HG02642 (cell line): ENCODE data around the gene LIPM.
"Not testable (repeated sequence)": the region's sequence is repeated elsewhere in the genome, so short reads cannot be mapped to it uniquely, and the experiment has no call there.

Experiments used
- ATAC-seq: cut with Tn5 transposase; IDR thresholded peaks from one replicate; pipeline ENCODE4 v1.9.1; 2021; ENCODE audit warnings: mild to moderate bottlenecking; ENCODE audit not compliant: unreplicated experiment, poor library complexity

LIPM gene

DNA sequence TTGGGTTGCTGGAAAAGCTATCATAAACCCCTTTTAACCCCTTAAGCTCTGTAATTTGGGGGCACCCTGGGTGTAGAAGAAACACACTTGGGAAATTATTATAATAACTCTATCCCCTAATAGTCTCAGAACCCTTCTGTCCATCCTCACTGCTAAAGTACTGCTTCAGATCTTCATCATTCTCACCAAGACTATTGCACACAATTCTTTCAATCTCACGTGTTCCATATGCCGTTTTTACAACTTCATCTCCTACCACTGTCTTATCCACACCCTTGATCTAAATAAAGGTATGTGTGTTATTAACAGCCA lies 33.3 kb downstream of the LIPM start:
- ATAC-seq: peak; percentile 18

DNA sequence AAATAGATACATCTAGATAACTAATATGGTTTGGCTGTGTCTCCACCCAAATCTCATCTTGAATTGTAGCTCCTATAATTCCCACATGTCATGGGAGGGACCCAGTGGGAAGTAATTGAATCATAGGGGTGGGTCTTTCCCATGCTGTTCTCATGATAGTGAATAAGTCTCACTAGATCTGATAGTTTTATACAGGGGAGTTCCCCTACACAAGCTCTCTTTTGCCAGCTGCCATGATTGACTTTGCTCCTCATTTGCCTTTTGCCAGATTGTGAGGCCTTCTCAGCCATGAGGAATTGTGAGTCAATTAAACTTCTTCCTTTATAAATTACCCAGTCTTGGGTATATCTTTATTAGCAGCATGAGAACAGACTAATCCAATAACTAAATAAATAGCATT lies 35.1 kb downstream of the LIPM start:
- ATAC-seq: not testable (repeated sequence)

DNA sequence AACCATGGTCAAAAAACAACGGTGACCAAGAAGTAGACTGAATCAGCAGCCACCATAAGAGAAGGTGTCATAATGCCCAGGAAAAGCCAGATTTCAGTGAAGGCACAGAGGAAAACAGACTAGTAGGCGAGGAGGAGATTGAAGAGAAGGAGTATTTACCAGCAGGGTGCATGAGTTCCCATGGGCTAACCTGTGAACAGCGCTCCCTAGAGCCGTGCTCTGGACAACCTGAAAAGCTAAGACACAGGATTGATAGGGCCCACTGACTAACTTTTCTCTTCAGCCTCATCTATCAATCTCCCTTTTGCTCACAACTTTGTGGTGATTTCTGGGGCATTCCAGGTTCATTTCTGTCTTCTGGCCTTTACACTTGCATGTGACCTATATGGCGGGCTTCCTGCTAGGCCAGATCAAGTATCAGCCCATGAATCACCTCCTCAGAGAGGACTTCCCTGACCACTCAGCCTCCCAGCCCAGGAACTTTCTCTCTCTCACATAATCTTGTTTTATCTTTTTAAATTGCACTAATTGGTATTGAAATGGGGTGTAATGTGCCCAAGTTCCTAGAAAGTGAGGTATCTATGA lies 36.3 kb downstream of the LIPM start:
- no peak for ATAC-seq

DNA sequence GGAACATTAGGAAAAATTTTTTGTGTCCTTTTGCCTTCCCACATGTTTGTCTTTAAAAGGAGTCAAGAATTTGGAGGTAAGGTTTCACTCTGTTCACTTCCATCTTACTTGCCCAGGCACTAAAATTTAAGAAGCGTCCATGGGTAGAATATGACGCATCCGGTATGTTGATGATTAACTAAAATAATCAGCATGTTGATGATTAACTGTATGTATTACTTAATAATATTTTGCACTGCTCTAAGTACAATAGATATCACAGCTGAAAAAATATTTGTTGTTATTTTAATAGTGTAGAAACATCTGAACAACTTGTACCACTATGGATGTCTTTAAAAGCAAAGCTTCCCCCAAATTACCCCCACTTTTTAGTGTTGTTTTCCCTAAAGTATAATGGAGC lies 37.6 kb downstream of the LIPM start:
- no peak for ATAC-seq

DNA sequence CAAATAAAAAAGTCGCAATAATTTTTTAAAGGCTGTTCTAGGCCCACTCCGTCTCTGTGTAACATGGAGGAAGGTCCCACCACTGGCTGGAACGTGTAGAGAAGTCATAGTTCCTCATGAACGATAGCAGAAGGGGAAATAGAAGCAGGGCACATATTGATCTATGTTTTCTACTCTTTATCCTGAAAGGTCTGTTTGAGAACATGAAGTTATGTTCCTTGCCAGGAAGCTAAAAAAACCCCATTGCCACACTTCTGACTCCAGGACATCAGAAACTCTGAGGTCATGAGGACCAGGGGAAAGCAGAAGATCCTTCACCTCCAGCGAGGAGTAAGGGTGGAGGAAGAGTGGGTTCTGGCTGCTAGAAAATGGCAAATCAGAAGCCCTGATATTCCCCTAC lies 38.4 kb downstream of the LIPM start:
- no peak for ATAC-seq

DNA sequence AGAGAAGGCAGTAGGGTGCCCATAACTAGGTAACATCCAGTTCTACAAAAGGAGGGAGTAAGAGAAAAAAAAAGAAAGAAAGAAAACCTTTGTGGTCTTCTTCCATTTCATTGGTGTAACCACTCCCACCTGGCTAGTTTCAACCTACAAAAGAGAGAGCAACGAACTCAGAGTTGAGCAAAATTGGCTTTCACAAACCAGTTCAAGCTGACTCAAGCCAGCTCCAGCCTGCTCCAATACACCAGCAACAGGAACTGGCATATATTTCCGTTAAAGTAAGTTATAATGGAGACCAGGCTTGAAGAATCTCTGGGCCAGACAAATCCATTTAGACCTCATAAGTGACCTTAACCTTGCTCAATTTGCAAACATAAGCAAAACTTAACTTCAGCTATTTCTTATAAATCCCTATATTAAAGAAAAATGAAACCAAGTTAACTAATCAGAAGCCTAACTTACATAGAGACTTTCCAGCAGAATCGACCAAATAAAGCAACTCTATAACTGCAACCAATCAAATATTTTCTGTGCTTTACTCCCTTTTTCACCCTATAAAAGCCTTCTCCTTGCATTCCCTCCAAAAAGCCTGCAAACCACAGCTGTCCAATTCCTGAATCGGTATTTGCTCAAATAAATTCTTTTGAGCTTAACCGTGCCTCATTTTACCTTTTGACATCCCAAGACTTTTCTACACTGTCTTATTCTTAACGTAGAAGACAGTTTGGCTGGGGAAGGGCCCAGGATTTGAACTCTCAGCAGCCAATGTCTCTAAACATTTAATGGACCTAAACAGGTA lies 39.0 kb downstream of the LIPM start:
- ATAC-seq: no peak

DNA sequence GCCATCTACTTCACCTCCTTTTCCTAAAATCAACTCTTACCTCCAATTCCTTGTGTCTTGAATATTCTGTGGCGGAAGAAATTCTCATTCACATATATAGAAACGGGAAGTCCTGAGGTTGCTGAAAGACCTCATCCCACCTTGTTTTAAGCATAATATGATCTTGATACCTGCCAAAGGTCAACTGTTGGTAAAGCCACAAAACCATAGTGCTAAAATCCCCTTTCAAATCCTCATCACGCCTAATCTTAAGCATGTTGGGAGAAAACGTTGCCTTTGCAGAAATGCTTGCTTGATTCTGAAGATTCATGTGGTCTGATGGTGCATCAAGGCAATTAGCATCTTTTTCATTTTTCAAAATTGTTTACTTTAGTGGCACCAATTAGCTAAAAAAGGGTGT lies 40.6 kb downstream of the LIPM start:
- ATAC-seq: no peak

DNA sequence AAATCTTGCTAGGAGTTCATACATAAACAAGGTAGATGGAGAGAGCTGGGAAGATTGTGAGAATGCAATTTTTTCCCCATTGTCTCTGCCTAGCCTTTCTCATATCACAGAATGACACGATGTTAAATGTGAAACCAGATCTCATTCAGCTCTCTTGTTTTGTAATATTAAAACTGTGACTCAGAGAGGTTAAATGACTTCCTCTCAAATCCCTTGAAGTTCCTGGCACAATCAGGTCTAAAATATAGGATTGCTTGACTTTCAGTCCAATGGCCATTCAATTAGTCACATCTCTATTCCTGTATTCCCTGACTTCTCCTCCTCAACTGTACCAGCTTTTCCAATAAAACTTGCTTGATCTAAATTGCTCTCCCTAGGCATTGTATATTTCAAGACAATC lies 46.0 kb downstream of the LIPM start:
- ATAC-seq: no peak

DNA sequence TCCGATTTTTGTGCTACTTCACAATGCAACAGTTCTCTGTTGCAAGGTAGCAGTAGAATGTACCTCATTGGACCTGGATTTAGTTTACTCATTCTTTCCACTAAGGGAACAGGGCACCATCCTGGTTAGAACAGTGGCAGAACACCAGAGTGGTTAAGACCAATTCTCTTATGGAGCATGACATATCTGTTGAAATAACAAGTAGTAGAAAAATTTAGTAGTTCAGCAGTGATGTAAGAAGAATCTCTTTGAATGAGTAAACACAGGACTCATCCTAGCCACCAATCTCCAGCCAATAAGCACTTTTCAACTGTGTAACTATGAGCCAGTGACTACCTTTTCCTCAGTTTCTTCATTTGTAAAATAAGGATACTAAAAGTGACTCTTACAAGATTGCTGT lies 46.7 kb downstream of the LIPM start:
- no peak for ATAC-seq

DNA sequence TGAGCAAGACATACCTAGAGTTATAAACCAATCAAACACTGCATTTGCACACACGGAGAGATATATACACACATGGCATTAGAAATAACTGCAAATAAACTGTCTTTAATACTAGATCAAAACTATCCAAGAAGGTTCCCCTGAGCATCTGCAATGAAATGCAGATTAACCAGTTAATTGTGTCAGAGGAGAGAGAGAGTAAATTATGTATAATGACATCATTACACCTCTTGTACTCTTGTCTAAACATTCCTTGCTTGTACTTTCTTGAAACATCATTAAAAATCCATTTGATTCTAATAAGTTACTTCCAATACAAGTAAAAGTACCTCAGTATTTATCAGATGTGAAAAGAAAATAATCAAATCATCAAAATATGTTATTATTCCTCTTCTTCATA lies 48.2 kb downstream of the LIPM start:
- ATAC-seq: no peak

DNA sequence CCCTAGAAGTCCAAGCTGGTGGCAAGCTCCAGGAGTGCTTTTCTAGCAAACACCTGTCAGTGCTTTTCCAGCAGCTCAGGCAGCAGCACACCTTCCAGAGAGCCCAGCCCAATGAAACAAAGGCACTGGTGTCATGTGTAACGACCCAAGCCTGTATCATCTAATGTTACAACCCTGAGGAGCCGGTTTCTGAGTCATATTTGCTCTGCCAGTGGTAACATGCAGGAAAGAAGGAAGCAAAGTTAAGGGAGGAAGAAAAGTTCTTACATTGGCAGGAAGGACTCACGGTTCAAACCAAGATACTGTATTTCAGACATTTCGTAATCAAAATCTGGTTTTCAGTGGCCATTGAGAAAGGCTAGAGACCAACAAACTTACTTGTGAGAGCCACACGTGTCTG lies 49.2 kb downstream of the LIPM start, which contains the start of gene ANKRD22:
Gene ANKRD22 (minus strand): TSS at position 139 of the 400 bp plus-strand sequence. CDS start 237 bp downstream, outside the sequence.
- ATAC-seq: no peak

DNA sequence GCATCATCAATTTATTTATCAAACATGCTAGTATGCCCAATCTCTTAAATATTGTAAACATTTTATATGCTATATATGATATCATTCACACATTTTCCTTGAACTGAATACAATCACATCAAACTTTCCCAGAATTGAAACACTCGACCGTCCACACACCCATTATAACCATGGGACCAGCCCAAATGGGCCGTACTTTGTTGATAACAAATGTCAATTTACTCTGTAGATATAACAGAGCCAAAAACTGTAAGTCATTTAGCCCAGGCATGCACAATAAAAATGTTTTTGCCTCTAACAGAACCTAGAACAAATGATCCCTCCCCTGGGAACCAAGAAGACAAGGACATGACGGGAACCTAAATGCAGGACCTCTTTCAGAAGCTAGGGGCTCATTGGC lies 49.8 kb downstream of the LIPM start:
- ATAC-seq: no peak

DNA sequence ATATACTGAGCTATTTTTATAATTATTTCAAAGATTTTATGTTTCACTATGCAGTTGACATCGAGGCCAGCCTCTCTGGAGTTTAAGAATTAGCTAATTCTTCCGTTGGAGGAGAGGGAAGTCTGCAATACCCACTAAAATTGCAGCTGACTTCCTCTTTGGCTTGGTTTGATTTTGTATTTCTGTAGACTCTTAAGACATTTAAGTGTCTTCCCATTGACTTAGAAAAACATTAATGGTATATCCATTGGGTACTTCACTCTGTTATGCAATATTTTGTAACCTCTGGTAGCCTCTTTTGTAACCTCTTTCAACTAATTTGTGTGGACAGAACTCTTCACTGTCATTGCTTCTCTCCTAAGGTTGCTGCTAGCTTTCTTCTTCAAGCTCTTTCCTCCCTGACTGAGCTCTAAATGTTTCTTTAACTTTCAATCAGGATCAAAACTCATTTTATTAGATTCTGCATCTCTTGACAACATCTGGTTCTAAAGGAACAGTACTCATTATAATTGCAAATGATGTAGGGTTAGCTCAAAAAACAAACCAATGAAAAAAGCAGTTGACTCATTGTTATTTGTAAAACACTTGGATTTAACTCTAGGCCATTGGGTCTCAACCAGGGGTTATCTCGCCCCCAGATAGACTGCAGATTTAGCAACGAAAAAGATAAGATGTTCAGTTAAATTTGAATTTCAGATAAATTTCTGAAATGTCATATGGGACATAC lies 50.8 kb downstream of the LIPM start:
- ATAC-seq: no peak

DNA sequence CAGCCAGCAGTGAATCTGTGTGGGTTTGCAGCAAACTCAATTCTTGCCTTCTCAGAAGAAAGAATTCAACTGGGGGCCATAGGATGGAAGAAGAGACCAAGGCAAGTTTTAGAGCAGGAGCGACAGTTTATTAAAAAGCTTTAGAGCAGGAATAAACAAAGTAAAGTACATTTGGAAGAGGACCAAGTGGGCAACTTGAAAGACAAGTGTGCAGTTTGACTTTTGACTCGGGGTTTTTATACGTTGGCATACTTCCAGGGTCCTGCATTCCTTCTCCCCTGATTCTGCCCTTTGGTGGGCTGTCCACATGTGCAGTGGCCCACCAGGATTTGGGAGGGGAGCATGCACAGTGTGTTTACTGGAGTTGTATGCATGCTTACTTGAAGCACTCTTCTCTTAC lies 52.2 kb downstream of the LIPM start:
- ATAC-seq: no peak

DNA sequence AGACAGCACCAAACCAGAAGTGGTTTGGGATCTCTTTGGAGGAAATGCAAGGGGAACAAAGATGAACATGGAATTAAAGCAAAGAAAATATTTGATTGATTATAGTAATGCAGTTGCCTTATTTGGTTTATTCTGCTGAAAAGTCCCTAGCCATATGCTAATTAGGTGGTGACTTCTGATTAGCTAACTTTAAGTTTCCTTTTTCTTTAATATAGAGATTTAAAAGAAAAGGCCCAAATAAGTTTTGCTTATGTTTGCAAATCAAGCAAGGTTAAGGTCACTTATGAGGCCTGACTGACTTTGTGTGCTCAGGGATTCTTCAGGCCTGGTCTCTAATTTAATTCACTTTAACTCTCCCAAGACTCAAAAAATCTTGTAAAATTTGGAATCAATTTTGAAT lies 55.3 kb downstream of the LIPM start:
- no peak for ATAC-seq

DNA sequence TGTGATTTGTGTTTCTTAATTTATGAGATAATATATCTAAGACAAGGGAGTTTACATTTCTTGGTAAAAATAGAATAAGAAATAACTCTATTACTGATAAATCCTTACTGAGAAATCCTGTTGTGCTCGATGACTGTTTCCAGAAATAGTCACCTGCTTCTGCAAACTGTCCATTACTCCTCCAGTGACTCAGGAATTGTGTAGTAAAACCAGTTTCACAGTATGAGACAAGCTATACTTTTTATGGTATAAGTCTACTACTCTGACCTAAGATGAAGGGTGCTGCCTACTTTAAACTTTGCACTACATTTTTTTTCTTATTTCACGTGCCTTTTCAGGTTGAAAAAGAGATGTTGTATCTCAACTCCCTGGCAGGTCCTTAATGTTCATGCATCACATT lies 56.0 kb downstream of the LIPM start:
- no peak for ATAC-seq

DNA sequence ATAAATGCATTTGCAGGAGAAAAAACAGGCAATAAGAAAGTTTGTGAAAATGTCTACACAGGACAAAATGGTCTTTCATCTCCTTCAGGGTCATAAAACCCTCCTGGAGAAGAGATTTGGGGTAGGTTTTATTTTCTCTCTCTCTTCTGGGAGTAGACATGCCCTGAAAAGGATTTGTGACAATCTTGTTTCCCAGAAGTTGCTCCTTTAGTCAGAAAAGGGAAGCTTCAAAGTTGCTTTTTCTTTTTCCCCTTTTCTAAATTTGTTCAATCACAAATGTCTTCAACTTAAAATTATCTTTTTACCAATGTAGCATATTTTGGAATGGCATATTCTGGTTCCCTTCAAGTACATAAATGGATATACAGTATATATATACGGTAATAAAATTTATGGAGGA lies 58.5 kb downstream of the LIPM start:
- no peak for ATAC-seq

DNA sequence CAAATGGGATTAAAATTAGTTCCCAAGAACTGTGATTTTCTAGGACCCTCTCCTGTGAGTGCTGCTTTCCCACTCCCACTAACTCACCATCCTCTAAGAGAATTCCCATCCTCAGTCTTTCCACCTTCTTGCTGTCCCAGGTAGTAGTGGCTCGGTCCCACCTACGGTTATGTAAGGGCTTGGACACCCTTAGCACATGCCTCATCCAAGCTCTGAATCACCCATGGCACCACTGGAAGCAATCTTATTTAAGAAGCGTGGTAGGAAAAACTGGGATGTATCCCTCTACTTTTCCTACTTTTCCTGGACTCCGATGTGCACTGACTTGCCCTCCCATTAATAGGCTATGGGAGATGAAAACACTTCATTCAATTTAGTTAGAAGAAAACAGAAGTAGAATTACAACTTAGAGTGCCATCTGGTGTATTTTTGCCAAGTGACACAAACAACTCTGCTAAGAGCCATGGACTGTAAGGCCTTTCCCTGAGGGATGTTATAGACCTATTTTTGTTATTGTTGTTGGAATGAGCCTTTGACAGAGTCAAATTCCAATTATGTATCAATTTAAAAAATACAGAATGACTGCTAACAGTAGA lies 62.8 kb downstream of the LIPM start:
- no peak for ATAC-seq

DNA sequence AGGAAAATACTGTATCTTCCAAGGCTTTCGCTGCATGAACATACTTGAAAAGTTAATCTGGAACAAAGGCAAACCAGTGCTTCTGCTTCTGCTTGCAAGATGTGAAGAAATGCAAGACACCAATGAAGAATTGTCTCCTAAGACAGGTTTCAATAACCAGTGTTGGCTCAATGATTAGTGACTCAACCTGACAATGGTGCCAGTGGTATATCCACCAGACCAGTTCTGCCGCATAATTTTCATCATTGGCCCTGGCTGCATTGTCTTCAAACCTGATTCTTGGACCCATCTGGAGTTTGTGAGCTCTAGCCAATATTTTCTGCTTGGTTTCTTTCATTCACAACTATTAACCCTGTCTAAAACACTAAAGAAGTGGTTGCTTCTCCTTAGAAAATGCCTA lies 63.9 kb downstream of the LIPM start:
- no peak for ATAC-seq

DNA sequence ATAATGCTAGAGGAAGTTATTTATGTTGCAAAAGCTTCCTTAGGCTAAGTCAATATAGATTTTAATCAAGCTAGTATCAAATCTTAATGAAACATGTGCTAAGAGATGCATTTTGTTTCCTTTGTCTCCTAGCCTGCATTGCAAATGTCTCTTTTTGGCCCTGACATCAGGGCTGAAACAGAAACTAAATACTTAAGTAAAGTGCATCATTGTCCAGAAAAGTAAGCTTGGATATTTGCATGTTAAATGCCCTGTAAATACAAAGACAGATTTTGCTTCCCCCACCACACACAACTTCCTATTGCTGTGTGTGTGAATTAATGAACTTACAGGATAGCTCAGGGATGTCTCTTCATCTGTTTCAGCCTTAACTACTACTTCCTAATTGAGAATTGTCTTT lies 67.6 kb downstream of the LIPM start:
- ATAC-seq: no peak
